H7 (cell line): ENCODE results near the gene PAAF1. TPM values are rescaled to one million over a fixed set of nuclear protein-coding genes. Genes with fewer than 3 reads are reported as not detected.
"Not testable (repeated sequence)": the region's sequence is repeated elsewhere in the genome, so short reads cannot be mapped to it uniquely, and the experiment has no call there.

Experiments
- DNase-seq: peaks from one replicate; pipeline ENCODE4 v3.0.0; 2012
- H3K27me3 ChIP-seq: 2 replicates; pipeline ENCODE4 v1.6.0; 2011; ENCODE audit warnings: mild to moderate bottlenecking, low read length; ENCODE audit not compliant: control insufficient read depth, insufficient read depth
- H3K36me3 ChIP-seq: replicated peaks from 2 replicates; pipeline ENCODE4 v1.5.1; 2011; ENCODE audit warnings: low read length; ENCODE audit not compliant: control insufficient read depth, insufficient read depth
- H3K4me3 ChIP-seq: 2 replicates; pipeline ENCODE4 v1.5.1; 2011; ENCODE audit warnings: low read depth, mild to moderate bottlenecking, control low read depth, low read length, moderate library complexity; ENCODE audit not compliant: insufficient read depth
- total RNA-seq: library from RNA; depleted of rRNA; stranded (reverse); fragments of >200 nt; shearing (Covaris generic); gene quantifications from 2 replicates; pipeline ENCODE4 v1.2.3, GENCODE V29; 2014

Gene PAAF1
- total RNA-seq, 1 experiment from 2014 or later = 19.5 TPM

DNA sequence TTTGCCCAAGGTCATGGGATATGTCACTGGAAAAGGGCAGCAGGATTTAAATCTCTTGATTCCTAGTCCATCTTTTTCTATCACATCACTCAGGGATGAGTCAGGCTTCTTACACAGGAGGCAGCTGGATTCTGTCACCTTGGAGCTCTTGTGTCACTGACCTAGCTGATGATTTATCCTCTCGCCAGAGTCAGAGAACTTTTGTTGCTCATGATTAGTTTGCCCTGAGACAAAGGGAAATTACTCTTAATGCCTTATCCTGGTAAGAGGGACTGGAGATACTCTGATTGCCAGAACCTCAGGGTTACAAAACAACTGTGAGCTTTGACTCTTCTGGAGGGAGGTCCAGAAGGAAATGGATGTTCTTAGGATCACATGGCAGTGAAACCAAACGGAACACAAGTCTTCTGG, 10.2 kb upstream of the PAAF1 start:
- Histone ChIP-seq H3K4me3 (no peak overlapping the region), H3K27me3 (no peaks in the 10 kb centered on the region), H3K36me3 (peaks cover 3% of the 10 kb centered on the region)
- DNase-seq = no peak

- Histone ChIP-seq H3K36me3 (peaks cover 14% of the 10 kb centered on the region), H3K27me3 (no peaks in the 10 kb centered on the region), H3K4me3 (no peak overlapping the region)
- no peak for DNase-seq
Measured at GRCh38 chr11:73869332-73869949, 7.4 kb upstream of the PAAF1 start.

DNA sequence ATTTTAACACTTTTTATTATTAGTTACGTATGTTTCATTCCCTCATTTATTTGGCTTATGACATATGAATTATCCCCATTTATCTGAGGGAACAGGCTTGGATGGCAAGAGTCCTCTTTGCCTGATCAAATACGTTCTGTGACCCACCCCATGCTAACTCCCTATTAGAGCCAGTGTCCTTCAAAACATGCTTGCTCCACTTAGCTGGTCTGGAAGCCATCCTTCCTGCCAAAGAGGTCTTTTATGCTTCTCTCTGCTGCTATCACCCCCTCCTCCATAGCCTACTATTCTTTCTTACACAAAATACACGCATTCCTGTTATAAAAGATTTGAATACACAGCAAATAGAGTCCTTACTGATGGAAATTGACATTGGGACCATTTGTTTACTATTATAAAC, 6.5 kb upstream of the PAAF1 start:
- Histone ChIP-seq H3K36me3 (peaks cover 15% of the 10 kb centered on the region), H3K4me3 (no peak overlapping the region), H3K27me3 (no peaks in the 10 kb centered on the region)
- DNase-seq = no peak

DNA sequence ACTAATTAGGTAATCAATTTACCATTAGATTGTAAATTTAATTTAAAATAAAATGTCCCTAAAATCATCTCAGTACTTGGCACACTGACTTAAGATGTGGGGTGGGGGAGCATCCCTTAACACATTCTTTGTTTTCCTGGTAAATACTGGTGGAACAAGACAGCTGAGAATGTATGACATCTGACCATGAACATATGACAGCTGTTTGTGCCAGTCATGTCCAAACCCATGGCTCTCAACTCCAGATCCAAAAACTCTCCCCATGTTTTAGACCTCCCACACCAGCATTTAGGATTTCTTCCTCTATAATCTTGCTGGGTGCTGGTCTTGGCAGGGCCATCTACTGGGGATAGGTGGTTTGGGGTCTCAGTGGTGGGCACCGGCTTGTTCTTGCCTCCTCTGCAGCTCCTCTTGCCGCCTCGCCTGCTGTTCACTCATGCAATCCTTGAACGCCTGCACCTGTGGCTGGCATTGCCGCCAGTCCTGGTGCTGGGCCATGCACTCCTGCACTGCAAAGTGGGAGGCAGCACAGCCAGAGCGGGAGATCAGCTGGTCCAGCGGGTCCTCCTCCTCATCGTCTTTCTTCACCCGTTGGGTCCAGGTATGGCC, 3.9 kb upstream of the PAAF1 start:
- Histone ChIP-seq H3K36me3 (peaks cover 15% of the 10 kb centered on the region), H3K4me3 (no peak overlapping the region), H3K27me3 (no peaks in the 10 kb centered on the region)
- no peak for DNase-seq

DNA sequence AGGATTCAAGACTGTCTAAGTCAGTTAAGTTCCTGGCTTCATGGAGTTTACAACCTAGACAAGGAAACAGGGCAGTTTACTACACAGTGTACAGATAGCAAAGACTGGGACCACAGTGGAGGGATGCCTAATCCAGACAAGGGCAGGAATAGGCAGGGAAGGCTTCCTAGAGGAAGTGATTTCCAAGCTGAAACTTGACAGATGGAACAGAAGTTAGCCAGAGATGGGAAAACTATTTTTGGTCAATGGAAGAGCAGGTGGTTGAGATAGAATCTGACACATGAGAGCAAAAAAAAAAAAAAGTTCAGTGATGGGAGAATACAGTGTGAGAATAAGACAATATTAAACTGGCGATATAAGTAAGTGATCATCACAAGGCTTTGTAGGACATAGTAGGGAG, 1.4 kb upstream of the PAAF1 start:
- Histone ChIP-seq H3K27me3 (no peaks in the 10 kb centered on the region), H3K36me3 (peaks cover 15% of the 10 kb centered on the region), H3K4me3 (peak overlapping the region; percentile 90; the same call in 1 of the 2 replicates)
- DNase-seq = no peak

DNA sequence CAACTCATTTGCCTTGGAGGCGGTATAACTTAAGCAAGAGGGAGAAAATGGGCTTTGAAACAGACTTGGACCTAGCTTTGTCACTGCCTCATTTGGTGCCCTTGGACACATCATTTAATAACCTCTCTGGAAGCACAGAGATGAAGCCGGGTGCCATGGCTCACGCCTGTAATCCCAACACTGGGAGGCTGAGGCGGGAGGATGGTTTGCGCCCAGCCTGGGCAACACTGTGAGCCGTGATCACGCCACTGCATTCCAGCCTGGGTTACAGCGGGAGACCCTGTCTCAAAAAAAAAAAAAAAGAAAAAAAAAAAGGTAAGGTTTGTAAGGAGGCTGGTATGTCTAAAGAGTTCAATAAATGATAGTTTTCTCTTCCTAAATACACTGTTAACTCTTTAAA, 959 bp upstream of the PAAF1 start:
- Histone ChIP-seq H3K27me3 (no peaks in the 10 kb centered on the region), H3K4me3 (peak overlapping the region; percentile 90), H3K36me3 (peaks cover 15% of the 10 kb centered on the region)
- DNase-seq = no peak

GRCh38 chr11:73878771-73879170, 2.0 kb downstream of the PAAF1 start:
- H3K27me3 ChIP-seq = no peaks in the 10 kb centered on the region
- H3K36me3 ChIP-seq = peaks cover 2% of the 10 kb centered on the region
- no peak overlapping the region for H3K4me3 ChIP-seq

GRCh38 chr11:73880449-73880848, 3.6 kb downstream of the PAAF1 start:
- not testable (repeated sequence) for H3K4me3 ChIP-seq, H3K36me3 ChIP-seq, DNase-seq, H3K27me3 ChIP-seq

More at GRCh38 chr11:73878771-73879170, 2.0 kb downstream of the PAAF1 start:
- DNase-seq = no peak

- no peak overlapping the region for H3K4me3 ChIP-seq
- no peaks in the 10 kb centered on the region for H3K27me3 ChIP-seq
- no peak for DNase-seq
- no peaks in the 10 kb centered on the region; the same call in none of the 2 replicates for H3K36me3 ChIP-seq
Measured at GRCh38 chr11:73883856-73884255, 7.1 kb downstream of the PAAF1 start.

DNA sequence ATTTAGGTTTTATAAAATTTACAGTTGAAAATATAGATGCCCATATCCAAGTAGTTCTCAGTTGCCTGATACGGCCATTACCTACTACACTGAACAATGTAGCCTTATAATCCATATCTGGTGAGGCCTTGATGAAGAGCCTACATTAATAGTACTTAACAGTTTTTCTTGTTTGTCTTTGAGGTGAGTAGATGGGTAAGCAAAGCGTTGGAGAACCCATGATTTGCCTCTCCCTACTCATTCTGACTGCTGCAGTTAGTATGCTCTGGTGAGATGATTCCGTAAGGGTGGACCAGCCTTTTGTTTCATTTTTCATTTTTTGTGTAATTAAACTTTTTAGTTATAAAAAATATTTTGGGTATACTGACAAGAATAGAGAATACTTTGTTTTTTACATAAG, 11.4 kb downstream of the PAAF1 start:
- Histone ChIP-seq H3K4me3 (no peak overlapping the region), H3K27me3 (no peaks in the 10 kb centered on the region), H3K36me3 (peaks cover 2% of the 10 kb centered on the region)
- no peak for DNase-seq

DNA sequence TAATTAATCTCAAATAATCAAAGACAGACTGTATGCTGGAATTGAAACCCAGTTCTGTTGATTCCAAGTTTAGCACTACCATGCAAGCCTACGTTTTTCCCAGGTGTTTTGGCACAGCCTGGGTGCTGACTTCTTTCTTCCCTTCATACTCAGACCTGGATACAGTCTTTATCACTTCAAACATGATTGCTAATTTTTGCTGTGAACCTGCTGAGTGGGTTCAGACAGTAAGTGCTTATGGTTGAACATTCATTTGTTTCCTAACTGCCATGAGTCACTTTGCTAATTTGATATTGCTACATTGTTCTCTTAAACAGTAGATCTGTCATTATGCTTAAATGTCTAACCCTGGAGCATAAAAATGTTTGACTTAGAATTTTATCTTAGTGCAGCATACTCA, 12.2 kb downstream of the PAAF1 start:
- H3K36me3 ChIP-seq = peaks cover 2% of the 10 kb centered on the region
- DNase-seq = no peak
- H3K4me3 ChIP-seq = no peak overlapping the region
- H3K27me3 ChIP-seq = no peaks in the 10 kb centered on the region

GRCh38 chr11:73889536-73889935, 12.7 kb downstream of the PAAF1 start:
- Histone ChIP-seq H3K4me3 (no peak overlapping the region), H3K36me3 (peaks cover 2% of the 10 kb centered on the region), H3K27me3 (no peaks in the 10 kb centered on the region)
- DNase-seq = no peak

- H3K4me3 ChIP-seq = no peak overlapping the region
- H3K36me3 ChIP-seq = peaks cover 2% of the 10 kb centered on the region
- H3K27me3 ChIP-seq = no peaks in the 10 kb centered on the region
- no peak for DNase-seq
Measured at GRCh38 chr11:73893041-73893440, 16.2 kb downstream of the PAAF1 start.

- H3K27me3 ChIP-seq = no peaks in the 10 kb centered on the region
- no peak overlapping the region for H3K4me3 ChIP-seq
- H3K36me3 ChIP-seq = peaks cover 5% of the 10 kb centered on the region
- DNase-seq = no peak
Measured at GRCh38 chr11:73894725-73895335, 18.0 kb downstream of the PAAF1 start.

- DNase-seq = no peak
- peaks cover 9% of the 10 kb centered on the region for H3K36me3 ChIP-seq
- H3K27me3 ChIP-seq = no peaks in the 10 kb centered on the region
- H3K4me3 ChIP-seq = no peak overlapping the region
Measured at GRCh38 chr11:73902303-73902702, 25.5 kb downstream of the PAAF1 start.
